Cardiac fibroblast (primary cell): ENCODE measurements around the gene ENC1.
"Not testable (repeated sequence)": the region's sequence is repeated elsewhere in the genome, so short reads cannot be mapped to it uniquely, and the experiment has no call there.

ENCODE experiments used
- DNase-seq, 2 donors: peaks; one replicate each; pipeline versions ENCODE4 v3.0.0 to v3.0.0-alpha.2; 2010; ENCODE audit warnings: low read depth in 2 of 2
- H3K4me3 ChIP-seq, 2 donors: replicated peaks in 1 of 2; 1 replicate in 1 of 2; 2 replicates in 1 of 2; pipeline ENCODE4 v1.5.1; 2011; ENCODE audit warnings: low read depth in 2 of 2, low read length in 2 of 2, mild to moderate bottlenecking in 2 of 2, moderate library complexity in 1 of 2
- TF ChIP-seq, protein P1 (sequence below): IDR thresholded peaks from one replicate; pipeline ENCODE4 v1.5.1; 2011; ENCODE audit warnings: low read depth, mild to moderate bottlenecking, low read length, inconsistent platforms

ENC1 gene, protein sequence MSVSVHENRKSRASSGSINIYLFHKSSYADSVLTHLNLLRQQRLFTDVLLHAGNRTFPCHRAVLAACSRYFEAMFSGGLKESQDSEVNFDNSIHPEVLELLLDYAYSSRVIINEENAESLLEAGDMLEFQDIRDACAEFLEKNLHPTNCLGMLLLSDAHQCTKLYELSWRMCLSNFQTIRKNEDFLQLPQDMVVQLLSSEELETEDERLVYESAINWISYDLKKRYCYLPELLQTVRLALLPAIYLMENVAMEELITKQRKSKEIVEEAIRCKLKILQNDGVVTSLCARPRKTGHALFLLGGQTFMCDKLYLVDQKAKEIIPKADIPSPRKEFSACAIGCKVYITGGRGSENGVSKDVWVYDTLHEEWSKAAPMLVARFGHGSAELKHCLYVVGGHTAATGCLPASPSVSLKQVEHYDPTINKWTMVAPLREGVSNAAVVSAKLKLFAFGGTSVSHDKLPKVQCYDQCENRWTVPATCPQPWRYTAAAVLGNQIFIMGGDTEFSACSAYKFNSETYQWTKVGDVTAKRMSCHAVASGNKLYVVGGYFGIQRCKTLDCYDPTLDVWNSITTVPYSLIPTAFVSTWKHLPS

DNA sequence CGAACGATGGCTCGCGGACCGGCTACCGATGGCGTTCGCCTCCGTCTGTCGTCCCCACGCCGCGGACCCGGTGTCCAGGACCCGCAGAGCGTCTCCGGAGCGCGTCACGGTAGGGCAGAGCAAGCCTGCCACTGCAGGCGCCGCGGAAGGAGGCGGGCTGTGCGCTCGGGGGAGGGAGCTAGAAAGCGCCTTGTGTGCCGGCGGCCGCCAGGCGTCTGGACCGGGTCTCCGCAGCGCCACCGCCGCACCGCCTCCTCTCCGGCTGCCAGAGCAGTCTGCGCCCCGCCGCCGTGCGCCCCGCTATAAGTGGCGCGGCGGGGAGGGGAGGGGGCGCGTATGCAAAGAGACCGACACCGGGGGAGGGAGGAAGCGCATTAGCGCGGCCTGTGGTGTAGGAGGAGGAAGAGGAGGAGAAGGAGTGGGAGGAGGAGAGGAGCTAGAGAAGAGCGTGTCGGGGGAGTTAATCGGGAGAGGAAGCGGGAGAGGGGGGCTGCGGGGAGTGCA is at the start of gene ENC1:
Gene ENC1, minus strand, starts transcription at position 279 of the 504 bp plus-strand sequence. CDS start 4,243 bp downstream, outside the sequence.
- TF ChIP-seq, protein P1, sequence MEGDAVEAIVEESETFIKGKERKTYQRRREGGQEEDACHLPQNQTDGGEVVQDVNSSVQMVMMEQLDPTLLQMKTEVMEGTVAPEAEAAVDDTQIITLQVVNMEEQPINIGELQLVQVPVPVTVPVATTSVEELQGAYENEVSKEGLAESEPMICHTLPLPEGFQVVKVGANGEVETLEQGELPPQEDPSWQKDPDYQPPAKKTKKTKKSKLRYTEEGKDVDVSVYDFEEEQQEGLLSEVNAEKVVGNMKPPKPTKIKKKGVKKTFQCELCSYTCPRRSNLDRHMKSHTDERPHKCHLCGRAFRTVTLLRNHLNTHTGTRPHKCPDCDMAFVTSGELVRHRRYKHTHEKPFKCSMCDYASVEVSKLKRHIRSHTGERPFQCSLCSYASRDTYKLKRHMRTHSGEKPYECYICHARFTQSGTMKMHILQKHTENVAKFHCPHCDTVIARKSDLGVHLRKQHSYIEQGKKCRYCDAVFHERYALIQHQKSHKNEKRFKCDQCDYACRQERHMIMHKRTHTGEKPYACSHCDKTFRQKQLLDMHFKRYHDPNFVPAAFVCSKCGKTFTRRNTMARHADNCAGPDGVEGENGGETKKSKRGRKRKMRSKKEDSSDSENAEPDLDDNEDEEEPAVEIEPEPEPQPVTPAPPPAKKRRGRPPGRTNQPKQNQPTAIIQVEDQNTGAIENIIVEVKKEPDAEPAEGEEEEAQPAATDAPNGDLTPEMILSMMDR, result peak; percentile 39
- H3K4me3 ChIP-seq, result peak within 1 kb of the TSS; percentile 79 to 98
- peak; percentile 90 for DNase-seq

DNA sequence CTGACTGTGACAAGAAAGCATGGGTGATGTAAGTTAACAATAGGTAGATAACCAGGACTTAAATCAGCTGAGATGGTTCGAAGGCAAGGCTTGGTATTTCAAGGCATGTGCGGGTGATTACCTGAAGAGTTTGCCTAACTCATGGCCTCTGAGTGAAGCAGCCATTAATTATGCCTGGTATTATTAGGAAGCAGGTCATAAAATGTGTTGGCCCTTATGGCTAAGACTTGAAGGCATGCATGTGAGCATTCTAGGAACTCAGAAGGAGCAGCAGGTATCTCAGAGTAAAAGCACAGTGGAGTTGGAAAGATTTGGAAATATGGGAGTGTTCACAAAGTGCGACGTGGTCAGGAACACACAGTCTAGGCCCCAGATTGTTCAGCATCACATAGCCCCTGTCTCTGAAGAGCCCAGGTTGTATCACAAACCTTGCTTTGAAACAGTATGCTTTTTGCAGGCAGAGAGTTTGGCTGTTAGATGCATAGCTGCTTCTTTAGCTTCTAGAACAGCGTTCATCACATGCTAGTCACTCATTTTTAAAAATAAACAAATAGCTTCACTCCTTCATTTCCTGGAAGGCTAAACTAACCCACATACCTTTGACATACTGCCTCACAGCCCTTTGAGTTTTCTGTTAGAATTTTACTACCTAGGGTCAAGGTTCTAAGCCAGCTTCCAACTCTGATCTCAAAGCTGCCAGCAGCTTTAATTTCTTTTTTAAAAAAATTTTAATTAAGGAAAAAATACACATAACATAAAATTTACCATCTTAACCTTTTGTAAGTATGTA is 46.6 kb upstream of the ENC1 start:
- DNase-seq, result peak in 1 of 2 donors; percentile 22
- H3K4me3 ChIP-seq, result no peak overlapping the region
- TF ChIP-seq, protein P1, result no peak

DNA sequence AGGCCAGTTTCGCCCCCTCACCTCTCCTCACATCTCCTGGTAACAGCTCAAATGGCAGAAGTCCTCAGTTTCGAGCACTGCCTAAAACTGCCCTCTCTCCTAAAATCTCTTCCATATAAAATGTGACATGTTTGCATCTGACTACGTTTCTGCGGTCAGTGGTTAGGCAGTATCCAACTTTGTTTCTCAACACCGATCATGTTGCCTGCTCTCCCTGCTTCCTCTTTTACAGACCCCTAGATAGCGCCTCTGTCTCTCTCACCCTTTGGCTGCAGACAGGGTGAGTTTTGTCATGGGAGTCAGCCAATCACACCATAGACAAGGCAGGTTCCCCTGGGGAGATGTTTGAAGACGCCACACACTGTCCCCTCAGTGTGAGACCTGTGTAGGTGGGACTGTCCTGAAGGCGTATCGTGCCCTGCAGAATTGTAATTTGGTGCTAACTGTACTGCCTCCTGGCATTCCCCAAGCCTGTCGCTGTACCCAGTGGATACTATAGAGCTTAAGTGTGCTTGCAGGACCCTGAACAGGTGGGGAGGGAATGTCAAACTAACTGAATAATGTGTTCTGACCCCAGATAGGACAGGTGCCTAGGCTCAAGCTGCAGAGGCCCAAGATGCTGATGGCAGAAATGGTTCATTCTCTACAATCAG is 45.6 kb upstream of the ENC1 start:
- peak overlapping the region; percentile 80 to 95 for H3K4me3 ChIP-seq
- TF ChIP-seq, protein P1, result no peak
- DNase-seq, result peak; percentile 43 to 49

DNA sequence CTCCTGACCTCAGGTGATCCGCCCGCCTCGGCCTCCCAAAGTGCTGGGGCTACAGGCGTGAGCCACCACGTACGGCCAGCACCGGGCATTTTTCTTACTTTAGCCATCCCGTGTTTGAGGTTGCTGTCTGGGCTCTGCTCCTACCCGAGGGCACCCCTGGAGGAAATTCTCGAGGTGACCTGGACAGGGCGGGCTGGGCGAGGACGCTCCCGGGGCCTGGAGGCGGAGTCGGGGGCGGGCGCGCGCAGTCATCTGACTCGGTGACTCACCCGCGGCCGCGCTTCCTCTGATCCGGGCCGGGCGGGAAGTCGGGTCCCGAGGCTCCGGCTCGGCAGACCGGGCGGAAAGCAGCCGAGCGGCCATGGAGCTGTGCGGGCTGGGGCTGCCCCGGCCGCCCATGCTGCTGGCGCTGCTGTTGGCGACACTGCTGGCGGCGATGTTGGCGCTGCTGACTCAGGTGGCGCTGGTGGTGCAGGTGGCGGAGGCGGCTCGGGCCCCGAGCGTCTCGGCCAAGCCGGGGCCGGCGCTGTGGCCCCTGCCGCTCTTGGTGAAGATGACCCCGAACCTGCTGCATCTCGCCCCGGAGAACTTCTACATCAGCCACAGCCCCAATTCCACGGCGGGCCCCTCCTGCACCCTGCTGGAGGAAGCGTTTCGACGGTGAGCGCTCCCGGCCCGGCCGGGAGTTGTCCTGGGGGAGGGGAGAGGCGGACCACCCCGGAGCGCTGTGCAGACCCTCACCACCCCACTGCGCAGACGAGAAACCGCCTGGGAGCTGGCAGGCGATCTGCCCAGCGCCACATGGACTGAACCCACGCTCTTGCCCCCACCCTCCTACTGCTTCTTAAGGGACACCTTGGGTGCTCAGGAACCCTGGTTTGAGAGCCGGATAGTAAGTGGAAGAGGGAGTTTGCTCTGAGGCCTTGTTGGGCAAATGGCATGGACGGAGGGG is 44.6 kb upstream of the ENC1 start, which contains the start of gene HEXB:
Gene HEXB, plus strand, starts transcription at position 334 of the 952 bp plus-strand sequence. Its CDS starts 28 bp downstream, at position 362.
- TF ChIP-seq, protein P1, result no peak
- H3K4me3 ChIP-seq, result peak within 1 kb of the TSS; percentile 80 to 95
- DNase-seq, result peak; percentile 84

DNA sequence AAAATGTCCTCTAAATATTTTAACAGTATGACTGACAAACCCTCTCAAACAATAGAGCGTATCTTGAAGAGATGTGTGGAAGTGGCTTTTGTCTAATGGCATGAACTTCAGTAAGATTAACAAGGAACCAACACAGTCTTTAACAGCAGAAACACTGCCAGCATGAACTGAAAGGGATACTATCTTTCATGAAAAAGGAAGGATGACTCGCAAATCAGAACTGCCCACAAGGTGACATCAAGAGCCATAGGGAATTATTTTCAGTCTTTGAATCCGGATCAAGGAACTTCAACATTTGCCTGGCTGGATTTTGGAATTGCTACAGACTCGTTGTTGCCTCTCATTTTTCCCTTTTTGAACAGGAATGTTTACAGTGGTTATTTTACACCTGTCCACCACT is 39.4 kb upstream of the ENC1 start:
- DNase-seq, result peak in 1 of 2 donors; percentile 31

DNA sequence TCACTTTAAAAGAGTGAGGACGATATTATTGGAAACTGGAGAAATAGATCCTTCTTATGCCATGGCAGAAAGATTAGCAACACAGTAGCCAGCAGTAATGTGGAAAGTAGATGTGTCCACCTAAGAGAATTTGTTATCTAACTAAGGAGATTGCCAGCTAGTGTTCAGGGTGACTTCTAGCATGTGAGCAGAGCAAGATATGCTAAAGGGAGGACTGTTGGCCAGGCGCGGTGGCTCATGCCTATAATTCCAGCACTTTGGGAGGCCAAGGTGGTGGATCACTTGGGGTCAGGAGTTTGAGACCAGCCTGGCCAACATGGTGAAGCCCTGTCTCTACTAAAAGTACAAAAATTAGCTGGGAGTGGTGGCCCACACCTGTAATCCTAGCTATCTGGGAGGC is 38.8 kb upstream of the ENC1 start:
- H3K4me3 ChIP-seq, DNase-seq: not testable (repeated sequence)

More for the DNA sequence above, 39.4 kb upstream of the ENC1 start:
- TF ChIP-seq, protein P1, result no peak
- H3K4me3 ChIP-seq, result no peak overlapping the region

DNA sequence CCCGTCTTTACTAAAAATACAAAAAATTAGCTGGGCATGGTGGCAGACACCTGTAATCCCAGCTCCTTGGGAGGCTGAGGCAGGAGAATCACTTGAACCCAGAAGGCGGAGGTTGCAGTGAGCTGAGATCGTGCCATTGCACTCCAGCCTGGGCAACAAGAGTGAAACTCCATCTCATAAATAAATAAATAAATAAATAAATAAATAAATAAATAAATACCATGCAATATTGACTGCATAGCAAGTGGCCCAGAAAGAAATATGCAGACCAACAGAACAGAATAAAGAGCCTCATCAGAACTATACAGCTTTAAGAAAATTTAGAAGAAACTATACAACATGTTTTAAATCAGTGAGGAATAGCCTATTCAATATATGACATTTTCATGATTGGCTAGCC is 37.6 kb upstream of the ENC1 start:
- H3K4me3 ChIP-seq, DNase-seq: not testable (repeated sequence)

DNA sequence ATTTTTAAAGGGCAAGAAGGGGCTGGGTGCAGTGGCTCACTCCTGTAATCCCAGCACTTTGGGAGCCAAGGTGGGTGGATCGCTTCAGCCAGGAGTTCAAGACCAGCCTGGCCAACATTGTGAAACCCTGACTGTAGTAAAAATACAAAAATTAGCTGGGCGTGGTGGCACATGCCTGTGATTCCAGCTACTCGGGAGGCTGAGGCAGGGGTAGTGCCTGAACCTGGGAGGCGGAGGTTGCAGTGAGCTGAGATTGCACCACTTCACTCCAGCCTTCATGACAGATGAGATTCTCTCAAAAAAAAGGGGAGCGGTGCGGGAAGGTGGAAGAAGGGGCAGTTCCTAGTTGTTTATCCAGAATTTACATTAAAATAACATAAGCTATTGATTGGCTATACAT is 35.9 kb upstream of the ENC1 start:
- H3K4me3 ChIP-seq, DNase-seq: not testable (repeated sequence)
